ENCODE measurements around the gene PRKAG2. TPM values are rescaled to one million over a fixed set of nuclear protein-coding genes. Genes with fewer than 3 reads are reported as not detected.

The PRKAG2 gene
- polyA plus RNA-seq, 1 donor, result 12.3 TPM

DNA sequence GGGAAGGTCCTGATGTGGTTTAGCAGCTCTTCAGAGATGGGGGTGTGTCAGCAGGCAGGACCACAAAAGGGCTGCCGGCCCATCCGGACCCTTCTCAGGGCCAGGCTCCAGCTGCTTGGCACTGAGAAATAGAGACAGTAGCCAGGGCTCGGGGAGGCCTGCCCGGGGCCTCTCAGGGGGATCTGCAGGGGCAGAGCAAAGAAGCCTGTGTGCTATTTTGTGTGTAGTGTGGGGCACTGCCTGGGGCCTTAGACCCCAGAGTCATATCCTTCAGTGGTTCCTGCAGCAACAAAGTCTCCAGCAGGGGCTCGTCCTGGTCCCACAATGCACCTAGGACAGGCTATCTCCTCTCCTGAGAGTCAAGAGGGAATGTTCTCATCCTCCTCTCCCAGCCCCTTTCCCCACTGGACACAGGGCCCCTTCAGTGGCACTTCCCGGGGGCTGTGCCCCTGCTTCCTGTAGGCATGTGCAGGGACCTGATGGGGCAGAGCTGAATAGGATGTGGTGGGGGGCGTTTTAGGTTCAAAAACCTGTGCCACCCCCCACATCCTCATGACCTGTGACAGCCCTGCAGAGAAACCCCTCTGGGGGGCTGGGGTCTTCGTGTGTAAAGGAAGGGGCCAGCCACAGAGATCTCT is 197.7 kb downstream of the PRKAG2 start:
- DNase-seq (ENCODE audit: low read depth), result no peak

DNA sequence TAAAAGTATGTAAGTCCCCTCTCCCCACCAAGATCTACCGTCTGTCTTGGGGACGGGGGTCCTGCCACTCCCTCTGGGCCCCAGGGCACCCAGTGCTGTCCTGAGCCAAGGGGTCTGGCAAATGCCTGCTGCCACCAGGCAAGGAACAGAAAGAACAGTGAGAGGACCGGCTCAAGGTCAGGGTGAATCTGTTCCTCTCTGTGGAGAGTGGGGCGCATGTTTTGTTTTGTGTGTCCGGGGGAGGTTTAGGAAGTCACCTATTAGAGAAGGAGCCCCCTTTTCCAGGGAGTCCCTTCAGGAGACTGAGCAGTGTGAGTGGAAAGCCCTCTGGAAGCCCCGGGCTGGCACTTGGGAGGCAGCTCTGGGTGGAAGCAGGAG is 198.7 kb downstream of the PRKAG2 start:
- DNase-seq (ENCODE audit: low read depth), result no peak

- no peak for DNase-seq (ENCODE audit: low read depth)
Observed at GRCh38 chr7:151677581-151678226, 199.2 kb downstream of the PRKAG2 start.

DNA sequence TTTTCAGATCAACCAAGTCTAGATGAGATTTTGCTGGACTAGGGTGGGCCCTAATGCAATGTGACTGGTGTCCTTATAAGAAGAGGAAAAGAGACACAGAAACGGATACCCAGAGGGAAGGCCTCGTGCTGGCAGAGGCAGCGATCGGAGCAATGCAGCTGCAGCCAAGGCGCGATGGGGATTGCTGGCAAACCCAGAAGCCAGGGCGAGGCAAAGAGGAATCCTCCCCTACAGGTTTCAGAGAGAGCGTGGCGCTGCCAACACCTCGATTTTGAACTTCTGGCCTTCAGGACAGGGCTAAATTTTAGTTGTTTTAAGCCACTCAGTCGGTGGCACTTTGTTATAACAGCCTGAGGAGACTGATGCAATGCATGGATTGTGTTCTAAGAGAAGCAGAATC is 200.2 kb downstream of the PRKAG2 start:
- no peak for DNase-seq (ENCODE audit: low read depth)

GRCh38 chr7:151675196-151675920 is 201.6 kb downstream of the PRKAG2 start:
- DNase-seq (ENCODE audit: low read depth), result no peak

DNA sequence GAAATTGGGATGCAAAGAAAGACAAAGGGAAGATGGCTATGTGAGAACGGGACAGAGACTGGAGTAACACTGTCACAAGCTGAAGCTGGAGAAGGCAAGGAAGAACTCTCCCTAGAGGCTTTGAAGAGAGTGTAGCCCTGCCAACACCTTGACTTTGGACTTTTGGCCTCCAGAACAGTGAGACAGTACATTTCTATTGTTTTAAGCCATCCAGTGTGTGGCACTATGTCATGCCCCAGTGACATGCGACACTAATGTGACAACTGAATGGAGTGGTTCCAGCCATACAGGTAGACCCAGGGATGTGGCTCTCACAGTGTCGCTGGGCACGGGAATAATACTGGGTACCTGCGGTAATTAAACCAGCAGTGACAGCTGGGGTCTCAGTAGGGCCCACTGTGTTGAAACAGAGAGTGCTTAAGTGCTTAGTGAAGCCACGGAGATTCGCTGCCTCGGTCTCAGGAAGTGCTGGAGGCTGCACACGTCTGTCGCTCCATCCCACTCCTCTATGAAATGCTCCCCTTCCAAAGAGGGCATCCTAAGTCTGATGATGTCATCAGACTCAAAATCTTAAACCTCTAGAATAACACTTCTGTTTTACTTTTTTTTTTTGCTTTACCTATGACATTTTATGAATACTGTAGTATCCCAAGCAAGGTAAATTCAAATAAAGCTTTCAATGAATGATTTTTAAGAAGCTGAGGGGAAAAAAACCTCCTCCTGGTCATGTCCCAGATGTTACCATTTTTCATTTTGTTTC is 202.6 kb downstream of the PRKAG2 start:
- DNase-seq (ENCODE audit: low read depth), result no peak

DNA sequence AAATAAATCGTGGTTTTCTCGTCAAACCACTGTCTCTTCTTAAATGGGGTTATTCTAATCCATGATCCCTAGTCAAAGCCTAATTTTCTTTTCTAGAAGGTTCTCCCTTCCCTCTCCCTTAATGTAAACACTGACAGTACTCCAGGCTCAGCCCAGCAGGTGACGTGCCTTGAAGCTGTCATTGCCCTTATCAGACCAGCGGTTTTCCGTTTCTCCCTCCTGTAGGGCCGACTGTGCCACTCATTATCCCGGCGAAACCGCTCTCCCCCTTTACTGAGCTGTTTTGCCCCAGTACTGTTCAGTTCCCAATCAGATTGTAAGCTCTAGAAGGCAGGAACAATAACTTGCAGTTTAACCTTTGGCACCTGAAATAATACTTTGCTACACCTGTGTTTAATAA is 203.7 kb downstream of the PRKAG2 start:
- no peak for DNase-seq (ENCODE audit: low read depth)

DNA sequence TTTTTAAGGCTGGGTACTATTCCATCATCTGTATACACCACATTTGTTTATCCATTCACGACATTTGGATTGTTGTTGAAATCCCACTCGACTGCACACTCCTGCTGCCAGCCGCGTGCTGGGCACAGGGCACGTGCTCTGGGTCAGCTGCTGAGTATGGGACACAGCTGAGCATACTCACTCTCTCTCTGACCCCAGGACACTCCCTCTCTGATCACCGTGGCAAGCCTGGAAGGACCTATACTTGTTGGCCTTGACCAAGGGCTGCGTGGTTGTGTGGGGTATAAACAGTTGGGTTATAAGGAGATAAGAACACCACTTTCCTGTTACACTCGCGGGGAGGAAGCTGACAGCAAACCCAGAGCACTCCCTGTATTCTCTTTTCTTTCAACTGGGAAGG is 204.2 kb downstream of the PRKAG2 start:
- DNase-seq (ENCODE audit: low read depth), result no peak

DNA sequence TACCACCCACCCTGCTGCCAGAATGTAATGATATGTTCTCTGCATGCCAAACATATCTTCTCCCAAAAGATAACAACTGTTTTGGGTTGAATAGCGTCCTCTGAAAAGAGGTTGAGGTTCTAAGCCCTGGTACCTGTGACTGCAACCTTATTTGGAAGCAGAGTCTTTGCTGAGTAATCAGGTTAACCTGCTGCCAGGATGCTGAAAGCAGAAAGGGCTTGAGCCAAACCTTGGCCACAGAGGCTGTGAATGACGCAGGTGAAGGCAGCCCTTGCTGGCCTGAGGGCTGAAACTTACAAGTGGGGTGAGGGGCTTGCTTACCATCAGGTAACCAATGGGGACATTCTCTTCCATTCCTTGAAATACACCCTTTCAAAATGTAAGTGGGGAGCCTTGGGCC is 205.4 kb downstream of the PRKAG2 start:
- DNase-seq (ENCODE audit: low read depth), result no peak

DNA sequence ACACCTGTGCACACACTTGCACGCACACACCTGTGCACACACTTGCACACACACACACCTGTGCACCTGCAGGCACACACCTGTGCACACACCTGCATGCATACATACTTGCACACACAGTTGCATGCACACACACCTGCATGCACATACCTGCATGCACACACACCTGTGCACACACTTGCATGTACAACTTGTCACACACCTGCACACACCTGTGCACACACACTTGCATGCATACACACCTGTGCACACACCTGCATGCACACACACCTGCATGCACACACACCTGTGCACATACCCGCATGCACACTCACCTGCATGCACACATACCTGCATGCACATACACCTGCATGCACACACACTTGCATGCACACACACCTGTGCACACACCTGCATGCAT is 207.2 kb downstream of the PRKAG2 start:
- DNase-seq (ENCODE audit: low read depth), result no peak

GRCh38 chr7:151666886-151667285 is 210.0 kb downstream of the PRKAG2 start:
- no peak for DNase-seq (ENCODE audit: low read depth)

GRCh38 chr7:151665368-151665767 is 211.5 kb downstream of the PRKAG2 start:
- no peak for DNase-seq (ENCODE audit: low read depth)

DNA sequence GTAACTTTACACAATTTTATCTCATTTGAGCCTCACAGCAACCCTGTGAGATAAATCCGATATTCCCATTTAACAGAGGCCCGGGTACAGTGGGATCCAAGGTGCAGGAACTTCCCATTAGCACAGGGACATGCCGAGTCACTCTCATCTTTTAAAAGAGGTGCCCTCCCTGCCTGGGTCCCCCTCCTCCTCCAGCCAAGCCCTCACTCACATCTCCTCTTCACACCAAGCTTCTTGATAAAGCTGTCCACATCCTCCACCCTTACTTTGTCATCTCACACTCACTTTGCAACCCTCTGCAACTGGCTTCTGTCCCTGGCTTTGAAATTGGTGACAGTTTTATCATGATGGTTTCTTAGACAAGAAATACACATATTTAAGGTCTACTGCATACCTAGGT is 212.6 kb downstream of the PRKAG2 start:
- DNase-seq (ENCODE audit: low read depth), result no peak

DNA sequence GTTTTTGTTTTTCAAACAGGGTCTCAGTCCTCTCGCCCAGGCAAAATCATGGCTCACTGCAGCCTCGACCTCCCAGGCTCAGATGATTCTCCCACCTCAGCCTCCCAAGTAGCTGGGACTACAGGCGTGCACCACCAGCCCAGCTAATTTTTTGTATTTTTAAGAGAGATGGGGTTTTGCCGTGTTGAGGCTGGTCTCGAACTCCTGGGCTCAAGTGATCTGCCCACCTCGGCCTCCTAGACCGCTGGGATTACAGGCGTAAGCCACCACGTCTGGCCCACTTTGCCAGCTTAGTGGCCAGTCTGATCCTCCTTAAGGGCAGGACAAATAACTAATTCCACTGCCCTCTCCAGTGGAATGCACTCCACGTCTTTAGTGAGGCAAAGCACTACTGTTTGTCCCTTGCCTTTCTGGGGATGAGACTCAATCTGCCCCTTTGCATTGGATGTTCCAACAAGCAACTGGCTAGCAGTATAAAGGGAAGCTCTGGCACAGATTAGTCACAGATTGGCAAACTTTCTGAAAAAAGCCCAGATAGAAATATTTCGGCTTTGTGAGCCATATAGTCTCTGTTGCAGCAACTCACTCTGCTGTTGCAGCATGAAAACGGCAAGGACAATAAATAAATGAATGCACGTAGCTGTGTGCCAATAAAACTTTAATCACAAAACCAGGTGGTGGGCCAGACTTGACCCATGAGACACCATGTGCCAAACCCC is 213.4 kb downstream of the PRKAG2 start:
- DNase-seq (ENCODE audit: low read depth), result no peak

DNA sequence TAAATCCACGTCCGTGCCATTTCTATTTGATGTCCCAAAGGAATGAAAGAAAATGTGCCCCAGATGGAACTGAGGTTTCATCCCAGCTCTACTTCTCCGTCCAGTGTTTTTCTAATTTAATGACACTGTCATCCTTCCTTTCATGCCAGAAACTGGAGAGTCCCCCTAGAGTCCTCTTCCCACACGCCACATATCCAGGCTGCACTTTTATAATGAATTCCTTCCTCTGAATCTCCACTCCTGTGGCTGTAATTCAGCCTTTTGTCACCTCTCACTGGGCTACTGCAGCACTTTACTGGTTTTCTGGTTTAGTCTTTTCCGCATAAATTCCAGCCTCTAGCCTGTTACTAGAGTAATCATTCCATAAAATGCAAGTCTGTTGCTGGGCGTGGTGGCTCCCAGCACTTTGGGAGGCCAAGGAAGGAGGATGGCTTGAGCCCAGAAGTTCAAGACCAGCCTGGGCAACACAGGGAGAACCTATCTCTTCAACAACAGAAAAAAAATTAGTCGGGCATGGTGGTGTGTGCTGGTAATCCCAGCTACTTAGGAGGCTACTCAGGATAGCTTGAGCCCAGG is 214.6 kb downstream of the PRKAG2 start:
- no peak for DNase-seq (ENCODE audit: low read depth)

GRCh38 chr7:151661587-151661986 is 215.3 kb downstream of the PRKAG2 start:
- no peak for DNase-seq (ENCODE audit: low read depth)

- DNase-seq (ENCODE audit: low read depth), result no peak
Observed at GRCh38 chr7:151660141-151660540, 216.8 kb downstream of the PRKAG2 start.

- DNase-seq (ENCODE audit: low read depth), result no peak
Observed at GRCh38 chr7:151659219-151659618, 217.7 kb downstream of the PRKAG2 start.

DNA sequence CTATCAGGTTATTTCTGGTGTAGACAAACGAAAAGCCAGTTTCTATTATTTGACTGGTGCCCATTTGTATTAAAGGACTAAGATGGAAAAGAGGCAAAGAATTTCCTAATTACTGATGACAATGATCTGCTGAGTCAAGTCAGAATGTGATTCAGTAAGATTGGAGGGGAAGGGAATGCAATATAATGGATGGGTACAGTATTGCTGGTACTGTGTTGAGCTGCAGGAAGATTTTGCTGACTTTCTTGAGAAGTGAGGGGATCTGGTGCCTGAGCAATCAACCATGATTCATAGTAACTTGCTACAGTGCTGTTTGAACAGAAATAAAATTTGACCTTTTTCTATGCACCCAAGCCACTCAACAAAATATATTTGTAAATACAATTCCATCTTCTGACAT is 218.1 kb downstream of the PRKAG2 start:
- DNase-seq (ENCODE audit: low read depth), result no peak

DNA sequence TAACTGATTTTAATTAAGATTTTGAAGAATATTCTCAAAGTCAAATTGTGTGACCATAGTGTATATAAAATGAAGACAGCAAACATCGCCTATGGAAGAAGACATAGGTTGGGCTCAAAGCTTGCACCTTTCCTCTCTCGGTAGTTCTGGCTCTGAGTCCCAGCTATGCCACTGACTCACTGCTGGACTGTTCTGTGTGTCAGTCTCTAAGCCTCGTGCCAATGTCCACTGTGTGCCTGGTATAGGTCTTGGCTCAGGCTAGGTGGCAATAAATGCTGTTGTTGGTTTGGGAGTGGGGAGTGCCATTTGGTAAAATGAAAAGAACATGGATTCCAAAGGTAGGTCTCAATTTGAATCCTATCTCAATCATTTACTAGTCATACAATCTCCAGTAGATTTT is 219.7 kb downstream of the PRKAG2 start:
- no peak for DNase-seq (ENCODE audit: low read depth)

DNA sequence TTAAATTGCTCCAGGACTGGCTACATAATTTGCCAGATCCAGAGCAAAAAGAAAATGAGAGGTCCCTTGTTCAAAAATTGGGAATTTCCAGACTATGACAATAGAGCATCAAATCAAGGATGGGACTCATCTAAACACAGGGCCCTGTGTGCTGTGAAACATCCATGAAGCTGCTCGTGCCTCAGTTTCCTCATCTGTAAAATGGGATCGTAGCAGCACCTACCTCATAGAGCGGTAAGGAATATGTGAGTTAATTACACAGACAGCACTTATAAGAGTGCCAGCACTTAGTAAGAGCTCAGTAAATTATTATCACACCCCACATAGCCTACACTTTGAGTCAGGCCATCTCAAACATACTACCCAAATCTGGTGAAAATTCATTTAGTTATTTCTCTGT is 221.4 kb downstream of the PRKAG2 start:
- no peak for DNase-seq (ENCODE audit: low read depth)

Data from forelimb muscle (tissue), 1 donor.